Activated gamma-delta T cell treated with anti-CD3 and anti-CD28 coated beads, Interleukin-2, amount 50 U/mL, for 16 hours (primary cell): ENCODE results near the gene RSPRY1.

Experiments used
- DNase-seq: peaks from one replicate; pipeline ENCODE4 v3.0.0-alpha.2; 2020; ENCODE audit warnings: low read depth

RSPRY1 gene

DNA sequence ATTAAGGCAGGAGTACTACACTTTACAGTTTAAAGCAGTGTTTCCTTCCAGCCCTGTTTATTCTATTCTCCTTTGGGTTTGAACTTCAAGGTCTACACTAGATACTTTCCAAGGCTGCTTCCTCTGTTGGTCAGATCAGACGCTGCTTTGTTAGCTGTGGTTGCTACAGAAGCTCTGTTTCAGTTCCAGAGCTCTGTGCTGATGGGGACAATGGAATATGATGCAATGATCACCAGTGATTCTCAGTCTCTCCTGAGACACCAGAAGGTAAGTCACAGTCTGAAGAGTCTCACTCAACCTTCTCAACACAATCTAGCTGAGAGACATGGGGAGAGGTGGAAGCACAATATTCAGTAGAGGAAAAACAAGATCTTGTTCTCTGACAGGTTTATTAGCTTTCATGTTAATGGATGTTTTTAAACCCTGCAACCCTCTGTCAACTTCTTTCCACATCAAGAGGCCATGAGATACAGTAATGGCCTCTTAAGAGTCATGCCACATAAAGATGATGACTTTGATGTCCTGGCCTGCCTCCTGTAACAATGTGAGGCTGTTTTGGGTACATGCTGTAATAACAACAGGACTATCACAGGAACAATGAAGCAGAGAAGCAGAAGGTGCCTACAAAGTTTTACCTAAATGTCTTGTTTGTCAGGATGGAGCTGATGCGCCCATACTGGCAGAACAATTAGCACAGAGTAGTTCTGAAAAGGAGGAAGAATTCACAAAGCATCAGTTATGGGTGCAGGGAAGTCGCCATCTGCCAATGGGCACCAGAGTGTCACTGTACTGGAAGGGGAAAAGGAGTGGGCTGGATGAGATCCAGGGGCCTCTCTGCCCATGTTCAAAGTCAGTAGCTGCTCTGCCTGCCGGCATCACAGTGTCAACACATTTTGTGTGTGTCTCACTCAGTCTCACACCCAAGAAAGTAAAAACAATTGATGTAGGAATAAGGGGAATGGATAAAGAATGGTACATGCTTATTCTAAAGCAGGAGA lies 33.7 kb upstream of the RSPRY1 start:
- DNase-seq = no peak

- DNase-seq = no peak
Observed at GRCh38 chr16:57153841-57154240, 32.3 kb upstream of the RSPRY1 start.

DNA sequence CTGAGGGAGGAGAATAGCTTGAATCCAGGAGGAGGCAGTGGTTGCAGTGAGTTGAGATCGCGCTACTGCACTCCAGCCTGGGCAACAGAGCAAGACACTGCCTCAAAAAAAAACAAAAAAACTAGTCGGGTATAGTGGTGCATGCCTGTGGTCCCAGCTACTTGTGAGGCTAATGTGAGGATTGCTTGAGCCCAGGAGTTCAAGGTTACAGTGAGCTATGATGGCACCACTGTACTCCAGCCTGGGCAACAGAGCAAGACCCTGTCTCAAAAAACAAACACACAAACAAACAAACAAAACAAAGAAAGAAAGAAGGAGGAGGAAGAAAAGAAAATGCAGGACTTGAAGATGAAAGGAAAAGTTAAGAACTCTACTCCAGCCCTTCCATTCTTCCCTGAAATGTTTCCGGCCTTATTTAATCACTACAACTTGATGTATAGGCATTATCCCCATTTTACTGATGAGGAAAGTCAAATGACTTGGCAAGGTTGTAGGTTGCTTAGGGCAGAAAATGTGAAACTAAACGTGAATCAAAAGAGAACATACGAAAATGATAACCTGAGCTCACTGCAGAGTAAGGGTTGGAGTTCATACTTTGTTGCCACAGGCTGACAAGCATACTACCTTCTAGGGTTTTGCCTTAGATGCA lies 30.3 kb upstream of the RSPRY1 start:
- DNase-seq = no peak

- DNase-seq = no peak
Observed at GRCh38 chr16:57156351-57156703, 29.8 kb upstream of the RSPRY1 start.

DNA sequence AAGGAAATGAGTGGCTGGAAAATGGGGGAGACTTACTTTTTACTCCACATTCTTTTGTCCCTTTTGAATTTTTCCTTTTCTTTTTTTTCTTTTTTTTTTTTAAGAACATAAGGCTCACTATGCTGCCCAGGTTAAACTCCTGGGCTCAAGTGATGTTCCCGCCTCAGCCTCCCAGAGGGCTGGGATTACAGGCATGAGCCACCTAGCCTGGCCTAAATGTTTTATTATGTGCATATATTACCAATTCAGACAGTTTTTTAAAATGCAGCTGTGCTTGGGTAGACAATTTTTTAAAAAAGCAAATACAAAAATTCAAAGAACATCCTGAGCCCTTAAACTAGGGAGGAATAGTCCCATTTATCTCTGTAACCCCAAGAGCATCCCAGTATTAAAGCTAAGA lies 28.6 kb upstream of the RSPRY1 start:
- no peak for DNase-seq

DNA sequence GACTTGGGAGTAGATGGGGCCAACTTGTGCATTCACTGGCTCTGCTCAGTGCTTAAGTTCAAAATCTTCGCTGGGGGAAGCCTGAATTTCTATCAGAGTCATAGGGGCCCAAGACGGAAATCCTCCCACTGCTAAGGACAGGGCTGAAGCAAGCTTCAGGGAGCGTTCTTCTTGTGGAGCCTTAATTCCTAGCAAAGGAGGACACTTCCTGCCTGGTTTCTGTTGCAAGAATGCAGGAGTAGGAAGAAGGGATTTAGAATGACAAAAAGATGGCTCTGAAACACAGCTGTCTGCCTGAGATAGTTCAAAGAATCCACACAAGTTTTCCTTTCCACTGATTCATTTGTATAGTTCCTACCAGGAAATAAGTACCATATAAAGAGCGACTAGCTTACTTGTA lies 26.7 kb upstream of the RSPRY1 start:
- no peak for DNase-seq

GRCh38 chr16:57163842-57164241 lies 22.3 kb upstream of the RSPRY1 start:
- no peak for DNase-seq

GRCh38 chr16:57165483-57165882 lies 20.6 kb upstream of the RSPRY1 start:
- DNase-seq = no peak

- DNase-seq = no peak
Observed at GRCh38 chr16:57165938-57166337, 20.2 kb upstream of the RSPRY1 start.

DNA sequence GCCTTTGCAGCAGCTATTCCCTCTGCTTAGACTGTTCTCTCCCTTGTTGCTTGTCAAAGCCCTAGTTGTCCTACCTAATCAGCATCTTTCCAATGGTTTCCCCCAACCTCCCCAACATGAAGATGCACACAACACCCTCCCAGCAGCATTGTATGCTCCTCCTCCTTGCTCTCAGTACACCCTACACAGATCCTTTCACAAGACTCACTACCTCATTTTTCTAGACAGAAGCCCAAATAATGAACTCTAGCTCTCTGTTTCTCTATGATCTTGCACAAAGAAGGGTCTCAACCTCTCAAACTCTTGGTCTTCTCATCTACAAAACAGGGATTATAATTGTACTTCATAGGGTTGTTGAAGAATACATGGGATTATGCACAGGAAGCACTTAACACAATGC lies 19.7 kb upstream of the RSPRY1 start:
- DNase-seq = no peak

GRCh38 chr16:57166951-57167350 lies 19.2 kb upstream of the RSPRY1 start:
- no peak for DNase-seq

DNA sequence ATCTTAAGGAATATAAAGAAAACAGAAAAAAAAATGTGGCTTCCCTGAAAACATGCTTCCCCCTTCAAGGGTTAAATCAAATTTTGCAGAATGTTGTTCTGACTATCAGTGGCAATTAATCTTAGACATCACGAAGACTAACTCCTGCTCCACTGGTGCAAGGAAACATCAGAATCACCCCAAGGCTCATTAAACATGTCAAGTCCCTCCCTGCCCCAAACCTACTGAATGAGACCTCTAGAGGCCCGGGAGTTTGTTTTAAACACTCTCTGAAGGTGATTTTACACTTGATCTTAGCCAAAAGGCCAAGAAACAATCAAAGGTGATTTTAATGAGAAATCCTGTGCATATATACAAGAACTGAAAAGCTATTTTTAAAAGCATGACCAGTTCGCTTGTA lies 18.6 kb upstream of the RSPRY1 start:
- no peak for DNase-seq

GRCh38 chr16:57167953-57168352 lies 18.2 kb upstream of the RSPRY1 start:
- peak; percentile 17 for DNase-seq

DNA sequence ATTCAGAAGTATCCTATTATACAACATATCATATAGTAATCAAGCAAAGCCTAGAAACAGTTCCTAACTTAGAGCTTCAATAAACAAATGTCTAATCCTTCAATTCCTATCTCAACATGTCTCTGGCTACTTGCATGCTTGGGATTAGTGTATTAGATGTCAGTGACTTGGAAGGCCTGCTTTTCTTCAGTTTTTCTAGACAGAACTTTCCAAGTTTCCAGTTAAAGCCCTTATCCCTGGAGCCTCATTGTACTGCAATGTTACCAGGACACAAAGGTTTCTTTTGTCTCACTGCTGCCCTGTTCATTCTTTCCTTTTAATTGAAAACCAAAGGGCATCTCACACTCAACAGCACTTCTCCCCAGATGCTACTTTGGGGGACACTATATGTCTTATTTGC lies 16.8 kb upstream of the RSPRY1 start:
- DNase-seq = no peak

DNA sequence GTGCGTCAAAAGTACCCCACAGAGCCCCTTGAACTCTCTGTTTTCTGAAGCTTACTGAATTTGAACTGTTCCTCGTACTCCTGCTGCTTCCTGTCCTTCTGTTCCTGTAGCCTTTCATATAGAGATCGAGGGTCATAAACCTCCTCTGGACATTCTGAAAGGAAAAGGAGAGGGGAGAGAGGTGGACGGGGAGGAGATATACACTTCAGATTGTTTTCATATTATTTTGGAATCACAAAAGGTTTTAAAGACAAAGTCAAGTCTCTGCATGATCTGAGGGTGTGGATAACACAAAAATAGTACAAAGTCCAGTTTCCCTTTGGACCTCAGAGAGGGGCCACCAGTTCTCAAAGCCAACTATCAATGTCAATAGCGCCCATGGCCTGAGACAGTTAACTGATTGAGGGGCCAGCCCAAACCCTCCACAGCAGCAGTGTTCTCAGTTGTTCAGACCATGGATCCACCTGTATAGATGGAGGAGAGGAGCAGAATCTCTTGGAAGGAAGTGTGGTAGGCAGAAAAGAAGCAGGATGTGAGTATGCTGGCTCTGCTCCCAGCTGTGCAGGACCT lies 13.3 kb upstream of the RSPRY1 start:
- no peak for DNase-seq

GRCh38 chr16:57175896-57176295 lies 10.2 kb upstream of the RSPRY1 start:
- DNase-seq = no peak

DNA sequence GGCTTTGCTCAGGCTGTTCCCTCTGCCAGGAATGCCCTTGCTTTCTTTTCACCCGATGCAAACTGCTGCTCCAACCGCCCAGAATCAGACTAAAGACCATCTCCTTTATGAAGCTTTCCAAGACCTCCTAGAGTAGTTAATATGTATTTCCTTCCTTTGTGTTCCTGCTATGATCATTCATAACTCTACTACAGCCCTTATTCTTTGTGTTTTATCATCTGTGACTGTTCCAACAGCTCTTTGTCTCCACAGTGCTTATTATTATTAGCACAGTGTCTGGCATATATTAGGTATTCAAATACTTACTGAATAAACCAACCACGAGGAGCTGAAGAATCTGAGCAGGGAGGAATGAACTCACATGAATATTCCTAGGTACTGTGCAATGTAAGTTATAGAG lies 7.9 kb upstream of the RSPRY1 start:
- DNase-seq = no peak

DNA sequence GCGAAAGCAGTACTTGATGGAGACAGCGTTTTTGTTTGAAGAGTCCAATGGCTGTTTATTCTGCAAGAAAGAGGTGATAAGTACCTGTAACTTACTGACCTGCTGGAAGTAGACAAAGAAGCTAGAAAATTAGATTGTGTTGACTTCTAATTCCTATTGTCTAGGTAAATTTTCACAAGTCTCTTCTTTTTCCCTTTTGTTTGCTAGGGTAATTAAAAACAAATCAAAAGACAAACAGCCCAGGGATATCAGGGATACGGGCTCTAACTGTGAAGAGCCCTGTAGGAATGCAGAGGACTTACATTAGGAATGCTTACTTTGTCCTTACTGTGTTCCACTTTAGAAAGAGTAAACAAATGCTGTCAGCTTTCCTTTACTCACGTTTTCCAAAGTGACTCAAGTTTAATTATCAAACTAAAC lies 7.3 kb upstream of the RSPRY1 start:
- DNase-seq = no peak

GRCh38 chr16:57179215-57179828 lies 6.8 kb upstream of the RSPRY1 start:
- DNase-seq = no peak

DNA sequence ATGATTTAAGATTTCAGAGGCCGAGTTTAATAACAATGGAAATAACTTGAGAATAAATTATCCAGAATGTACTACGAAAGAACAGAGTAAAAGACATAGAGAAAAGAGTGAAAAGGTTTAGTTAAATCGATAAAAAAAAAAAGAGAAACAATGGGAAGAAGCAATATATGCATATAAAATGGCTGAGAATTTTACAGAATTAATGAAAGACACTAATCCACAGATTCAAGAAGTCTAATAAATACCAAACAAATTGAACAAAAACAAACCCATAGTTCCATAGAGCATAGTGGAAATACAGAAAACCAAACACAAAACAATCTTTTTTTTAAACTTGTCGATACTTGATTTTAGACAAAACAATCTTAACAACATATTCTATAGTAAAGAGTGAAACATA lies 2.0 kb upstream of the RSPRY1 start:
- DNase-seq = no peak

DNA sequence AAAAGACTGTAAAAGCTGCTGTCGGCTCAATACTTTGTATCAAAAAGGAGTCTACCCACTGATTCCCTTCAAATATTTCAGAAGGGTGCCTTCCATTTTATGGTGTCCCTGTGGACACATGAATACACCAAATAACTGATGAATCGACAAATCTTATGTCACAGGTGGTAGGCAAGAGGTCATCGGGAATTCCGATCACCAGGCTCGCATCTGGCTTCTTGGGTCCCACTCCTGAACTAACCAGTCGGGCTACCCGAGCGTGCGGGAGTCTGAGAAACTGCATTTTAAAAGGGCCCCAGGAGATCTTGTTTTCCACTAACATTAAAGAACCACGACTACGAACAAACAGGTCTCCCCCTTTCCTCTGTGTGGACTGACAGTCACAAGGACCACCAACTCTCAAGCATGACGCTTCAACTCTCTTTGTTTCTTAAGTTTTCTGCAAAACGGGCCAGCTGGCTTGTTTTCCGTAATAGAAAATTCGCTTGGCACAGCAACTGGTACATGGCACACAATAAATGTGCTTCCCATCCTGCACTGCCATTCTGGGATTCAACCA lies 1.2 kb upstream of the RSPRY1 start:
- DNase-seq = no peak

DNA sequence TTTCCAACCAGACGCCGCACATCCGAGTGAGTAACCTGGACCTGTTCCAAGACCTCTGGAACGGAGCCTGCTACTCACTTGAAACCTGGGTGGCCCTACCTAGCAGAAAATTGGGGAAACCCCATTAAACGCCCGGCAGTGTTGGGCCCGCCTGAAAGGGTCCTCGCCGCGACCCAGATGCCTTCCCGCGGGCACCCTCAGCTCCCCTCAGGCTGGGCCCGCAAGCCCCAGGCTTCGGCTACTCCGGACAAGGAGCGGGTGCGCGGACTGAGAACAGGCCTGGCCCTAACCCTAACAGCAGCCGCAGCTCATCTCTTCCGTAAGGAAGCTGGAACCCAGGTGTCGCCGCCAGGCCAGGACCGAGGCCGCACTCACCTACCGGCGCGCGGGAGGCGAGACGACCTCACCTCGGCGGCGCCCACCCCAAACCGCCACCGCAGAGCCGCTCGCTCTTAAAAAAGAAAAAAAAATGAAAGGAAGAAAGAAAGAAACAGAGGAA lies 634 bp upstream of the RSPRY1 start:
- peak; percentile 12 for DNase-seq
